Endothelial cell of umbilical vein (primary cell): ENCODE results near the gene FSD2. TPM values are rescaled to one million over a fixed set of nuclear protein-coding genes. Genes with fewer than 3 reads are reported as not detected.

ENCODE experiments used
- BruUV-seq: library from RNA; stranded (reverse); fragments of 400-500 nt; replicated peaks from 2 replicates; lab custom pipeline; 2021; lab: Mats Ljungman, UMichigan
- CTCF ChIA-PET: fragments of 300-600, 350-600 bp; sonication (Branson Sonifier 250); formaldehyde crosslinking; loops from one replicate; lab custom pipeline; 2021; ENCODE audit warnings: antibody characterized with exemption, inconsistent platforms; lab: Charles Lee
- POLR2A ChIA-PET: fragments of 300-600, 350-600 bp; sonication (Branson Sonifier 250); formaldehyde crosslinking; loops from one replicate; lab custom pipeline; 2021; ENCODE audit warnings: antibody characterized with exemption, inconsistent platforms; lab: Charles Lee
- DNase-seq: peaks from one replicate; pipeline ENCODE4 v3.0.0-alpha.2; 2011; ENCODE audit warnings: low read depth, low spot score
- FAIRE-seq: peaks from 2 replicates; lab custom pipeline; 2011; peaks lifted over from hg19 to GRCh38; lab: Jason Lieb, UNC
- H2AFZ ChIP-seq: 2 replicates; pipeline ENCODE4 v1.6.0; 2012; ENCODE audit warnings: low read depth, low read length, control low read depth, inconsistent platforms
- H3K27ac ChIP-seq: 2 replicates; pipeline ENCODE4 v1.5.1; 2011; ENCODE audit warnings: low read depth, mild to moderate bottlenecking, control low read depth, low read length, moderate library complexity; ENCODE audit not compliant: insufficient read depth
- H3K27me3 ChIP-seq, 2 experiments: 2 replicates each; pipeline versions ENCODE4 v1.6.0 to v1.6.1; 2011; ENCODE audit warnings: low read length in 2 of 2, mixed read lengths in 1 of 2; ENCODE audit not compliant: control insufficient read depth in 2 of 2, insufficient read depth in 2 of 2
- H3K36me3 ChIP-seq, 2 experiments: 2 replicates in 1 of 2; 3 replicates in 1 of 2; pipeline ENCODE4 v1.5.1; 2011; ENCODE audit warnings: low read length in 2 of 2, mild to moderate bottlenecking in 1 of 2, moderate library complexity in 1 of 2; ENCODE audit not compliant: control insufficient read depth in 2 of 2, insufficient read depth in 2 of 2; ENCODE audit errors: extremely low read depth in 1 of 2
- H3K4me1 ChIP-seq: 3 replicates; pipeline ENCODE4 v1.5.1; 2011; ENCODE audit warnings: mild to moderate bottlenecking, low read length; ENCODE audit not compliant: control insufficient read depth, insufficient read depth; ENCODE audit errors: extremely low read depth
- H3K4me2 ChIP-seq: 2 replicates; pipeline ENCODE4 v1.6.1; 2011; ENCODE audit warnings: low read length, control low read depth, mixed read lengths; ENCODE audit not compliant: insufficient read depth
- H3K4me3 ChIP-seq, 3 experiments: fragments of 200-600 bp in 1 of 3; sonication (generic), shearing (Covaris generic) in 1 of 3; replicated peaks in 1 of 3; 2 replicates each; pipeline ENCODE4 v1.5.1; 2011 to 2016; ENCODE audit warnings: control low read depth in 3 of 3, low read length in 3 of 3, mild to moderate bottlenecking in 2 of 3, inconsistent platforms in 1 of 3, low read depth in 1 of 3, moderate library complexity in 1 of 3; ENCODE audit not compliant: insufficient read depth in 1 of 3
- H3K79me2 ChIP-seq: 2 replicates; pipeline ENCODE4 v1.6.0; 2012; ENCODE audit warnings: low read length, inconsistent platforms; ENCODE audit not compliant: control insufficient read depth, insufficient read depth
- H3K9ac ChIP-seq: replicated peaks from 2 replicates; pipeline ENCODE3; 2011; ENCODE audit warnings: low read length, control low read depth; ENCODE audit not compliant: insufficient read depth; ENCODE audit errors: extremely low read depth
- H3K9me1 ChIP-seq: replicated peaks from 3 replicates; pipeline ENCODE4 v1.6.0; 2011; ENCODE audit warnings: mild to moderate bottlenecking, low read length; ENCODE audit not compliant: control insufficient read depth, insufficient read depth; ENCODE audit errors: extremely low read depth
- H3K9me3 ChIP-seq: replicated peaks from 2 replicates; pipeline ENCODE4 v1.5.1; 2012; ENCODE audit warnings: low read length, inconsistent platforms; ENCODE audit not compliant: control insufficient read depth, insufficient read depth
- H4K20me1 ChIP-seq: replicated peaks from 2 replicates; pipeline ENCODE3; 2011; ENCODE audit warnings: mild to moderate bottlenecking, low read length; ENCODE audit not compliant: control insufficient read depth, insufficient read depth; ENCODE audit errors: extremely low read depth
- CTCF ChIP-seq, 2 donors: IDR thresholded peaks; 1 replicate in 1 of 2; 2 replicates in 1 of 2; pipeline ENCODE4 v1.5.1; 2011; ENCODE audit warnings: low read length in 2 of 2, mild to moderate bottlenecking in 2 of 2, moderate library complexity in 2 of 2, control low read depth in 1 of 2, inconsistent platforms in 1 of 2, low read depth in 1 of 2; ENCODE audit not compliant: insufficient read depth in 1 of 2; ENCODE audit errors: extremely low read depth in 1 of 2
- EZH2 ChIP-seq: IDR thresholded peaks from 2 replicates; pipeline ENCODE4 v1.6.1; 2012; ENCODE audit warnings: borderline replicate concordance, low read depth, mild to moderate bottlenecking, moderate library complexity, low read length, inconsistent platforms; ENCODE audit not compliant: severe bottlenecking
- FOS ChIP-seq: IDR thresholded peaks from 2 replicates; pipeline ENCODE4 v1.6.1; 2011; ENCODE audit warnings: mild to moderate bottlenecking, low read length, moderate library complexity, borderline replicate concordance; ENCODE audit not compliant: insufficient read depth
- GATA2 ChIP-seq: IDR thresholded peaks from 2 replicates; pipeline ENCODE4 v1.7.0; 2011; ENCODE audit warnings: low read depth, mild to moderate bottlenecking, moderate library complexity, mixed read lengths, low read length; ENCODE audit not compliant: insufficient read length, insufficient read depth
- JUN ChIP-seq: IDR thresholded peaks from 2 replicates; pipeline ENCODE4 v1.6.1; 2011; ENCODE audit warnings: borderline replicate concordance, low read depth; ENCODE audit not compliant: insufficient read length, insufficient read depth
- MAX ChIP-seq: IDR thresholded peaks from 2 replicates; pipeline ENCODE4 v1.6.1; 2011; ENCODE audit not compliant: insufficient read depth, insufficient read length
- MYC ChIP-seq: IDR thresholded peaks from one replicate; pipeline ENCODE4 v1.6.1; 2011; ENCODE audit warnings: mild to moderate bottlenecking, low read depth, low read length
- POLR2A ChIP-seq: IDR thresholded peaks from 2 replicates; pipeline ENCODE4 v1.6.1; 2012; ENCODE audit warnings: low read depth, mild to moderate bottlenecking, control low read depth, low read length
- POLR2AphosphoS5 ChIP-seq: IDR thresholded peaks from 2 replicates; pipeline ENCODE4 v1.6.1; 2012; ENCODE audit warnings: low read depth, mild to moderate bottlenecking, control low read depth, low read length, moderate library complexity; ENCODE audit not compliant: insufficient read depth
- dilution Hi-C: fragments of 300-500 bp; cut with MboI; formaldehyde crosslinking; loops from one replicate; pipeline ENCODE4 v1.15.0; 2019; ENCODE audit warnings: low sequenced_read_pairs; ENCODE audit not compliant: extremely low pct_ligation_motif_present
- intact Hi-C: fragments of 100-400 bp; cut with micrococcal nuclease; formaldehyde crosslinking; loops from one replicate; pipeline ENCODE4 v1.10.0; 2022
- polyA plus RNA-seq, 4 experiments: library from polyadenylated mRNA; depleted of rRNA in 3 of 4; stranded (reverse) in 3 of 4; unstranded in 1 of 4; fragments of >200 nt; gene quantifications; 2 replicates each; pipeline versions ENCODE4 v1.2.1 to v1.2.3, GENCODE V29; 2011 to 2012; ENCODE audit warnings: missing spikeins in 1 of 4
- total RNA-seq: library from RNA; stranded (reverse); gene quantifications from 2 replicates; pipeline ENCODE4 v1.2.3, GENCODE V29; 2021

FSD2 gene
- total and polyA plus RNA-seq, 2 donors (not counting 3 experiments of a cell fraction or from before 2014, with no cell fraction given), result not detected

GRCh38 chr15:82851981-82852511 is 46.2 kb upstream of the FSD2 start:
- H3K4me1 ChIP-seq, result no peaks in the 10 kb centered on the region
- dilution Hi-C loops, result no loop called here
- no peak overlapping the region for H2AFZ ChIP-seq
- no peak overlapping the region for H3K4me3 ChIP-seq
- BruUV-seq, result no TSS peak
- POLR2A ChIA-PET, result no interaction called here
- no peak overlapping the region for H3K27ac ChIP-seq
- no peaks in the 10 kb centered on the region for H3K36me3 ChIP-seq
- no peak for DNase-seq
- no peak for TF ChIP-seq FOS
- TF ChIP-seq EZH2, result no peak
- no peak for TF ChIP-seq MAX
- no peak for TF ChIP-seq CTCF (IDR thresholded peaks at IDR 0.05; ENCODE audit: extremely low read depth in 1 of 2, insufficient read depth in 1 of 2, low read depth in 1 of 2, low read length in 2 of 2)
- no peak for TF ChIP-seq JUN
- TF ChIP-seq POLR2A, result no peak
- no peak for TF ChIP-seq GATA2
- TF ChIP-seq MYC, result no peak
- no peak for TF ChIP-seq POLR2AphosphoS5
- H4K20me1 ChIP-seq, result no peaks in the 10 kb centered on the region
- no peaks in the 10 kb centered on the region for H3K79me2 ChIP-seq
- H3K9me3 ChIP-seq, result no peaks in the 10 kb centered on the region
- no peak overlapping the region for H3K9ac ChIP-seq
- H3K4me2 ChIP-seq, result no peak overlapping the region
- H3K27me3 ChIP-seq, result no peaks in the 10 kb centered on the region
- intact Hi-C loops, result no loop called here
- CTCF ChIA-PET, result interaction anchor here (0.9 kb wide), 1 partner anchor 19 kb away, joined by 3 read pairs; no protein-coding TSS in a partner anchor
- H3K9me1 ChIP-seq, result no peaks in the 10 kb centered on the region
- no peak for FAIRE-seq
